ENCODE results near the gene BMP10. TPM values are rescaled to one million over a fixed set of nuclear protein-coding genes. Genes with fewer than 3 reads are reported as not detected.
"Not testable (repeated sequence)": the region's sequence is repeated elsewhere in the genome, so short reads cannot be mapped to it uniquely, and the experiment has no call there.

The BMP10 gene
- polyA plus RNA-seq, 3 donors, result not detected

GRCh38 chr2:68895981-68896380 is 24.8 kb upstream of the BMP10 start:
- DNase-seq (ENCODE audit: low read depth in 3 of 3, low spot score in 2 of 3), result not testable (repeated sequence)

- no peak for DNase-seq (ENCODE audit: low read depth in 3 of 3, low spot score in 2 of 3)
Measured at GRCh38 chr2:68889500-68889899, 18.3 kb upstream of the BMP10 start.

GRCh38 chr2:68889021-68889420 is 17.8 kb upstream of the BMP10 start:
- no peak for DNase-seq (ENCODE audit: low read depth in 3 of 3, low spot score in 2 of 3)

- DNase-seq (ENCODE audit: low read depth in 3 of 3, low spot score in 2 of 3), result no peak
Measured at GRCh38 chr2:68888038-68888704, 17.0 kb upstream of the BMP10 start.

GRCh38 chr2:68885811-68886075 is 14.5 kb upstream of the BMP10 start:
- DNase-seq (ENCODE audit: low read depth in 3 of 3, low spot score in 2 of 3), result no peak

- DNase-seq (ENCODE audit: low read depth in 3 of 3, low spot score in 2 of 3), result no peak
Measured at GRCh38 chr2:68885074-68885810, 14.0 kb upstream of the BMP10 start.

GRCh38 chr2:68880213-68880612 is 9.0 kb upstream of the BMP10 start:
- no peak for DNase-seq (ENCODE audit: low read depth in 3 of 3, low spot score in 2 of 3)

- no peak for DNase-seq (ENCODE audit: low read depth in 3 of 3, low spot score in 2 of 3)
Measured at GRCh38 chr2:68879296-68879695, 8.1 kb upstream of the BMP10 start.

- no peak for DNase-seq (ENCODE audit: low read depth in 3 of 3, low spot score in 2 of 3)
Measured at GRCh38 chr2:68878753-68879152, 7.6 kb upstream of the BMP10 start.

GRCh38 chr2:68878071-68878711 is 7.0 kb upstream of the BMP10 start:
- no peak for DNase-seq (ENCODE audit: low read depth in 3 of 3, low spot score in 2 of 3)

GRCh38 chr2:68877079-68877772 is 6.0 kb upstream of the BMP10 start:
- DNase-seq (ENCODE audit: low read depth in 3 of 3, low spot score in 2 of 3), result no peak

GRCh38 chr2:68870215-68870614 is 982 bp downstream of the BMP10 start:
- no peak for DNase-seq (ENCODE audit: low read depth in 3 of 3, low spot score in 2 of 3)

- no peak for DNase-seq (ENCODE audit: low read depth in 3 of 3, low spot score in 2 of 3)
Measured at GRCh38 chr2:68865108-68865507, 6.1 kb downstream of the BMP10 start.

- DNase-seq (ENCODE audit: low read depth in 3 of 3, low spot score in 2 of 3), result no peak
Measured at GRCh38 chr2:68863996-68864395, 7.2 kb downstream of the BMP10 start.

GRCh38 chr2:68862889-68863288 is 8.3 kb downstream of the BMP10 start:
- DNase-seq (ENCODE audit: low read depth in 3 of 3, low spot score in 2 of 3), result no peak

GRCh38 chr2:68861330-68861729 is 9.9 kb downstream of the BMP10 start:
- no peak for DNase-seq (ENCODE audit: low read depth in 3 of 3, low spot score in 2 of 3)

- DNase-seq (ENCODE audit: low read depth in 3 of 3, low spot score in 2 of 3), result no peak
Measured at GRCh38 chr2:68860111-68860510, 11.1 kb downstream of the BMP10 start.

GRCh38 chr2:68857855-68858456 is 13.2 kb downstream of the BMP10 start:
- DNase-seq (ENCODE audit: low read depth in 3 of 3, low spot score in 2 of 3), result no peak

GRCh38 chr2:68857202-68857845 is 13.9 kb downstream of the BMP10 start:
- DNase-seq (ENCODE audit: low read depth in 3 of 3, low spot score in 2 of 3), result no peak

GRCh38 chr2:68855550-68855949 is 15.6 kb downstream of the BMP10 start:
- no peak for DNase-seq (ENCODE audit: low read depth in 3 of 3, low spot score in 2 of 3)

- no peak for DNase-seq (ENCODE audit: low read depth in 3 of 3, low spot score in 2 of 3)
Measured at GRCh38 chr2:68854476-68854875, 16.7 kb downstream of the BMP10 start.
